HEK293 (cell line): Measurements from ENCODE around the gene GRM4.

Experiments used
- CTCF ChIP-seq: fragments of 450-650 bp; formaldehyde crosslinking; IDR thresholded peaks from 2 replicates; pipeline ENCODE4 v1.5.1; 2016; ENCODE audit warnings: missing biosample characterization, missing genetic modification characterization
- YY1 ChIP-seq: fragments of 450-650 bp; formaldehyde crosslinking; IDR thresholded peaks from 2 replicates; pipeline ENCODE4 v1.5.1; 2018; ENCODE audit warnings: missing biosample characterization, missing genetic modification characterization
- ZNF571 ChIP-seq: fragments of 450-650 bp; formaldehyde crosslinking; IDR thresholded peaks from 2 replicates; pipeline ENCODE4 v1.5.0; 2017; ENCODE audit warnings: missing biosample characterization, missing genetic modification characterization

GRCh38 chr6:34178357-34179105 lies 32.6 kb upstream of the GRM4 start:
- TF ChIP-seq YY1 (tag by site-specific recombination) (no peak), ZNF571 (tag by site-specific recombination) (no peak), CTCF (tag by site-specific recombination) (no peak)
